CD4-positive, CD25-positive, alpha-beta regulatory T cell (primary cell): ENCODE data around the gene MORC1. TPM values are rescaled to one million over a fixed set of nuclear protein-coding genes. Genes with fewer than 3 reads are reported as not detected.

Experiments used
- ATAC-seq, 2 donors: fragments of 150-1000 bp; cut with Tn5 transposase; one replicate each; pipeline ENCODE4 v1.10.0; 2021; ENCODE audit warnings: low read depth in 2 of 2, moderate number of reproducible peaks in 2 of 2, moderate library complexity in 1 of 2
- DNase-seq, 3 donors: peaks; one replicate each; pipeline versions ENCODE4 v3.0.0 to v3.0.0-alpha.2; 2012 to 2022; ENCODE audit warnings: mixed read lengths in 1 of 3
- H3K27ac ChIP-seq: one replicate; pipeline ENCODE4 v1.7.0; 2013; ENCODE audit warnings: mild to moderate bottlenecking, low read length; ENCODE audit not compliant: insufficient read depth, poor library complexity, severe bottlenecking
- H3K27me3 ChIP-seq: one replicate; pipeline ENCODE4 v1.7.0; 2013; ENCODE audit warnings: low read length; ENCODE audit not compliant: control insufficient read depth, insufficient read depth
- H3K36me3 ChIP-seq: one replicate; pipeline ENCODE4 v1.7.0; 2013; ENCODE audit warnings: mild to moderate bottlenecking, low read length, moderate library complexity; ENCODE audit not compliant: control insufficient read depth, insufficient read depth
- H3K4me1 ChIP-seq: 2 replicates; pipeline ENCODE4 v1.7.0; 2013; ENCODE audit warnings: mild to moderate bottlenecking, low read length; ENCODE audit not compliant: insufficient read depth, control insufficient read depth, poor library complexity, severe bottlenecking
- H3K4me3 ChIP-seq: one replicate; pipeline ENCODE4 v1.7.0; 2013; ENCODE audit warnings: low read depth, mild to moderate bottlenecking, low read length, moderate library complexity
- H3K9me3 ChIP-seq, 2 experiments: 1 replicate in 1 of 2; 2 replicates in 1 of 2; pipeline ENCODE4 v1.7.0; 2013; ENCODE audit warnings: low read length in 2 of 2, mild to moderate bottlenecking in 1 of 2, moderate library complexity in 1 of 2; ENCODE audit not compliant: control insufficient read depth in 2 of 2
- H3K27ac Mint-ChIP-seq, 3 donors: one replicate each; pipeline ENCODE4 v1.8.0; 2020 to 2022; ENCODE audit warnings: mild to moderate bottlenecking in 3 of 3, mixed read lengths in 3 of 3, moderate library complexity in 2 of 3
- H3K27me3 Mint-ChIP-seq: one replicate; pipeline ENCODE4 v1.8.0; 2022; ENCODE audit warnings: mild to moderate bottlenecking, mixed read lengths
- H3K36me3 Mint-ChIP-seq: one replicate; pipeline ENCODE4 v1.8.0; 2020; ENCODE audit warnings: mixed read lengths
- H3K4me1 Mint-ChIP-seq, 4 donors: one replicate each; pipeline ENCODE4 v1.8.0; 2020 to 2022; ENCODE audit warnings: mixed read lengths in 4 of 4, mild to moderate bottlenecking in 1 of 4
- H3K4me3 Mint-ChIP-seq, 4 donors: one replicate each; pipeline ENCODE4 v1.8.0; 2020 to 2022; ENCODE audit warnings: mild to moderate bottlenecking in 4 of 4, mixed read lengths in 4 of 4, moderate library complexity in 3 of 4
- H3K9me3 Mint-ChIP-seq, 7 donors: one replicate each; pipeline ENCODE4 v1.8.0; 2020 to 2022; ENCODE audit warnings: mixed read lengths in 7 of 7, mild to moderate bottlenecking in 3 of 7, moderate library complexity in 2 of 7
- polyA plus RNA-seq, 4 donors: library from polyadenylated mRNA; unstranded; fragments of 300-500 nt; fragmentation: Illumina TruSeq; gene quantifications; one replicate each; pipeline ENCODE4 v1.2.3, GENCODE V29; 2021
- total RNA-seq: library from RNA; stranded (reverse); gene quantifications from one replicate; pipeline ENCODE4 v1.2.3, GENCODE V29; 2022

MORC1 gene
- total and polyA plus RNA-seq, 5 donors from 2014 or later: 0.12 TPM; not detected in 4

- Mint-ChIP-seq H3K4me1 (no peaks in the 10 kb centered on the region), H3K27ac (no peak overlapping the region), H3K36me3 (no peaks in the 10 kb centered on the region), H3K4me3 (no peak overlapping the region), H3K9me3 (peaks cover 0 to 1% (median 0%) of the 10 kb centered on the region in 7 donors), H3K27me3 (peaks cover 5% of the 10 kb centered on the region)
- ATAC-seq: peak; percentile 34 to 40
- Histone ChIP-seq H3K27me3 (no peaks in the 10 kb centered on the region), H3K36me3 (no peaks in the 10 kb centered on the region), H3K4me3 (no peak overlapping the region), H3K27ac (no peak overlapping the region), H3K4me1 (no peaks in the 10 kb centered on the region), H3K9me3 (no peaks in the 10 kb centered on the region)
- peak; percentile 3 to 48 (median 34) for DNase-seq
These were observed 94.2 kb downstream of the MORC1 start for GRCh38 chr3:109023656-109024254.

DNA sequence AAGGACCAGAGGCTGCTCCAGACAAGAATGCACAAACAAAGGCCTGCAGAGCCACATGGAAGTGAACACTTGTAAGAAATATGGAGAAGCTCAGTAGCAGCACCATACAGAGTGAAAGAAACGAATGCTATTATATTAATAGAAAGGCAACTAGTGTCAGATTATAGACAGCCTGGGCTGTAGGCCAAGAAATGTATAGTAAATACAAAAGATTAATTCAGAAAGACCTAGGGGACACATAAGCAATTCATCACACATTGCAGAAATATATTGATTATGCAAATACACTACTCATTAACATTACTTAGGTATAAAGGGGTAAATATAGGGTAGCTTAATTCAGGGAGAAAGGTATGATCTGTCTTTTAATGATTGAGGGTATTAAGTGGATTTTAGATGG lies 94.8 kb downstream of the MORC1 start:
- Histone ChIP-seq H3K27me3 (no peaks in the 10 kb centered on the region), H3K27ac (no peak overlapping the region), H3K36me3 (no peaks in the 10 kb centered on the region), H3K9me3 (no peaks in the 10 kb centered on the region), H3K4me3 (no peak overlapping the region), H3K4me1 (no peaks in the 10 kb centered on the region)
- Mint-ChIP-seq H3K9me3 (no peaks in the 10 kb centered on the region), H3K4me1 (no peaks in the 10 kb centered on the region), H3K27me3 (peaks cover 9% of the 10 kb centered on the region), H3K36me3 (no peaks in the 10 kb centered on the region), H3K27ac (no peak overlapping the region), H3K4me3 (no peak overlapping the region)
- no peak for ATAC-seq
- DNase-seq: no peak

DNA sequence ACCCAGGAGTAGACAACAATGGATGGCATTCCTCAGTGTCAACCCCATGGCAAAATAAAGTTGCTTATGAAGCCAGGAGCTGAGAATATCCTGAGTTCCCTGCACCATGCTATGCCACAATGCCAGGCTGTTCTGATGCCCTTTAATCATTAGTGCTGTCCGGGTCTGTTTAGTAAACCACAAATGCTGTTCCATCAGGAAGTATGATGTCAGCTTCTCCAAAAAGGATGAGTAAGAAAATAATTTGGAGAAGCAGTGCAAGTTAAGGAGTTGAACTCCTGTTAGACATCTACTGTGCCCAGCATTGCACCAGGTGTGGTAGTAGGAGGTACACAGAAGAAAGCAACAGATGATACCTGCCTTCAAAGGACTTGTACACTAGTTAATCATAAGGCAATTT lies 96.4 kb downstream of the MORC1 start:
- H3K27ac Mint-ChIP-seq: no peak overlapping the region
- Histone ChIP-seq H3K36me3 (no peaks in the 10 kb centered on the region), H3K4me1 (no peaks in the 10 kb centered on the region), H3K9me3 (no peaks in the 10 kb centered on the region), H3K4me3 (no peak overlapping the region), H3K27me3 (no peaks in the 10 kb centered on the region), H3K27ac (no peak overlapping the region)
- no peak overlapping the region for H3K4me3 Mint-ChIP-seq
- no peaks in the 10 kb centered on the region for H3K9me3 Mint-ChIP-seq
- no peak for ATAC-seq
- H3K4me1 Mint-ChIP-seq: no peaks in the 10 kb centered on the region
- no peaks in the 10 kb centered on the region for H3K36me3 Mint-ChIP-seq
- DNase-seq: no peak
- peaks cover 9% of the 10 kb centered on the region for H3K27me3 Mint-ChIP-seq

GRCh38 chr3:109018828-109019227 lies 99.1 kb downstream of the MORC1 start:
- Mint-ChIP-seq H3K36me3 (no peaks in the 10 kb centered on the region), H3K4me3 (no peak overlapping the region), H3K4me1 (no peaks in the 10 kb centered on the region), H3K27ac (peak overlapping the region in 1 of 3 donors; percentile 9), H3K9me3 (no peaks in the 10 kb centered on the region), H3K27me3 (peaks cover 12% of the 10 kb centered on the region)
- Histone ChIP-seq H3K9me3 (no peaks in the 10 kb centered on the region), H3K27me3 (peaks cover 2% of the 10 kb centered on the region), H3K36me3 (no peaks in the 10 kb centered on the region), H3K4me3 (no peak overlapping the region), H3K27ac (no peak overlapping the region), H3K4me1 (no peaks in the 10 kb centered on the region)
- DNase-seq (no peak), ATAC-seq (no peak)

- Histone ChIP-seq H3K27me3 (peaks cover 3% of the 10 kb centered on the region), H3K36me3 (no peaks in the 10 kb centered on the region), H3K4me1 (no peaks in the 10 kb centered on the region), H3K27ac (no peak overlapping the region), H3K4me3 (no peak overlapping the region), H3K9me3 (no peaks in the 10 kb centered on the region)
- Mint-ChIP-seq H3K4me3 (no peak overlapping the region), H3K9me3 (peaks cover 0 to 2% (median 0%) of the 10 kb centered on the region in 7 donors), H3K4me1 (no peaks in the 10 kb centered on the region), H3K36me3 (no peaks in the 10 kb centered on the region), H3K27ac (peak overlapping the region in 1 of 3 donors; percentile 5), H3K27me3 (peaks cover 17% of the 10 kb centered on the region)
- ATAC-seq (no peak), DNase-seq (no peak)
These were observed 112.5 kb downstream of the MORC1 start for GRCh38 chr3:109005443-109005842.

DNA sequence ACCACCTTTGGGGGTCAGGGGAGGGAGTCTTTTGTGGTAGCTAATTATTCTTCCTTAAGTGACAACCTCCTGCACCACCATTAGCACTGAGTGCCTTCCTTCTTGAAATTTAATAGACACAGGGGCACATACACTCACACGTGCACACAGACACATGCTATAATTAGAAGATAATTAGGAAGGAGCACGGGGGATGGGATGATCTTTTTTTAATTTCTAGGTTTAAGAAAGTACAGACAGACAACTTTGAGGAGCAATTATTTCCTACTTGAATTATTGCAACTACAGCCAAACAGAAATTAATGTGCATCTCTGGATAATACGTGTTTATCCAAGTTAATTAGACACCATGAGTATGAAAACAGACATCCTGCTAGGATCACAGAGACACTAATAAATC lies 119.5 kb downstream of the MORC1 start:
- H3K36me3 Mint-ChIP-seq: no peaks in the 10 kb centered on the region
- H3K27me3 Mint-ChIP-seq: peaks cover 8% of the 10 kb centered on the region
- Histone ChIP-seq H3K36me3 (no peaks in the 10 kb centered on the region), H3K27me3 (no peaks in the 10 kb centered on the region), H3K27ac (no peak overlapping the region), H3K4me1 (no peaks in the 10 kb centered on the region), H3K4me3 (no peak overlapping the region), H3K9me3 (no peaks in the 10 kb centered on the region)
- H3K4me3 Mint-ChIP-seq: no peak overlapping the region
- H3K4me1 Mint-ChIP-seq: no peaks in the 10 kb centered on the region
- ATAC-seq: no peak
- DNase-seq: no peak
- no peaks in the 10 kb centered on the region for H3K9me3 Mint-ChIP-seq
- no peak overlapping the region for H3K27ac Mint-ChIP-seq

GRCh38 chr3:108985844-108986243 lies 132.1 kb downstream of the MORC1 start:
- DNase-seq: no peak
- Mint-ChIP-seq H3K36me3 (no peaks in the 10 kb centered on the region), H3K27me3 (peaks cover 21% of the 10 kb centered on the region), H3K27ac (no peak overlapping the region), H3K4me3 (no peak overlapping the region), H3K4me1 (no peaks in the 10 kb centered on the region), H3K9me3 (peaks cover 0 to 2% (median 0%) of the 10 kb centered on the region in 7 donors)
- no peaks in the 10 kb centered on the region for H3K9me3 ChIP-seq
- H3K36me3 ChIP-seq: no peaks in the 10 kb centered on the region
- no peak overlapping the region for H3K4me3 ChIP-seq
- no peaks in the 10 kb centered on the region for H3K4me1 ChIP-seq
- H3K27me3 ChIP-seq: no peaks in the 10 kb centered on the region
- ATAC-seq: no peak
- no peak overlapping the region for H3K27ac ChIP-seq

DNA sequence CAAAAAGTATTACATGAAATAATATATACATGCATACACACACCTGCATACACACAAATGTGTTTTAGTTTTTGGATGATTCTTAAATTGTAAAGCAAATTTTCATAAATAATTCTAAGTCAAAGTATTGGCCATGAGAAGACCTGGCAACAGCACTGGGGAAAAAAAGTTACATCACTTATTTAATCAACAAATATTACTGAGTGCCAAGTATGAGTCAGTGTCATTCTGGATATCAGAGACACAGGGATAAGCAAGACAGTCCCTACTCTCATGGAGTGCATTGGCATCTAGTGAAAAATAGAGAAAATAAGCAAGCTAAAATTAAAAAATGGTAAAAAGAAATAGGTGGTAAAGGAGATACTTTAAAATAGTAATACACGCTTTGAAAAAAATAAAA lies 134.9 kb downstream of the MORC1 start:
- no peak overlapping the region for H3K27ac Mint-ChIP-seq
- DNase-seq: no peak
- no peak for ATAC-seq
- Histone ChIP-seq H3K36me3 (no peaks in the 10 kb centered on the region), H3K4me3 (no peak overlapping the region), H3K27me3 (no peaks in the 10 kb centered on the region), H3K27ac (no peak overlapping the region), H3K9me3 (no peaks in the 10 kb centered on the region), H3K4me1 (no peaks in the 10 kb centered on the region)
- H3K36me3 Mint-ChIP-seq: no peaks in the 10 kb centered on the region
- H3K9me3 Mint-ChIP-seq: peaks cover 0 to 2% (median 0%) of the 10 kb centered on the region in 7 donors
- H3K4me1 Mint-ChIP-seq: no peaks in the 10 kb centered on the region
- H3K4me3 Mint-ChIP-seq: no peak overlapping the region
- peaks cover 37% of the 10 kb centered on the region for H3K27me3 Mint-ChIP-seq
